Endothelial cell of umbilical vein (primary cell): ENCODE results near the gene LSM6. TPM values are rescaled to one million over a fixed set of nuclear protein-coding genes. Genes with fewer than 3 reads are reported as not detected.

ENCODE experiments used
- BruUV-seq: library from RNA; stranded (reverse); fragments of 400-500 nt; replicated peaks from 2 replicates; lab custom pipeline; 2021; lab: Mats Ljungman, UMichigan
- CTCF ChIA-PET: fragments of 300-600, 350-600 bp; sonication (Branson Sonifier 250); formaldehyde crosslinking; loops from one replicate; lab custom pipeline; 2021; ENCODE audit warnings: antibody characterized with exemption, inconsistent platforms; lab: Charles Lee
- POLR2A ChIA-PET: fragments of 300-600, 350-600 bp; sonication (Branson Sonifier 250); formaldehyde crosslinking; loops from one replicate; lab custom pipeline; 2021; ENCODE audit warnings: antibody characterized with exemption, inconsistent platforms; lab: Charles Lee
- DNase-seq: peaks from one replicate; pipeline ENCODE4 v3.0.0-alpha.2; 2011; ENCODE audit warnings: low read depth, low spot score
- FAIRE-seq: peaks from 2 replicates; lab custom pipeline; 2011; peaks lifted over from hg19 to GRCh38; lab: Jason Lieb, UNC
- H2AFZ ChIP-seq: 2 replicates; pipeline ENCODE4 v1.6.0; 2012; ENCODE audit warnings: low read depth, low read length, control low read depth, inconsistent platforms
- H3K27ac ChIP-seq: 2 replicates; pipeline ENCODE4 v1.5.1; 2011; ENCODE audit warnings: low read depth, mild to moderate bottlenecking, control low read depth, low read length, moderate library complexity; ENCODE audit not compliant: insufficient read depth
- H3K27me3 ChIP-seq, 2 experiments: 2 replicates each; pipeline versions ENCODE4 v1.6.0 to v1.6.1; 2011; ENCODE audit warnings: low read length in 2 of 2, mixed read lengths in 1 of 2; ENCODE audit not compliant: control insufficient read depth in 2 of 2, insufficient read depth in 2 of 2
- H3K36me3 ChIP-seq, 2 experiments: 2 replicates in 1 of 2; 3 replicates in 1 of 2; pipeline ENCODE4 v1.5.1; 2011; ENCODE audit warnings: low read length in 2 of 2, mild to moderate bottlenecking in 1 of 2, moderate library complexity in 1 of 2; ENCODE audit not compliant: control insufficient read depth in 2 of 2, insufficient read depth in 2 of 2; ENCODE audit errors: extremely low read depth in 1 of 2
- H3K4me1 ChIP-seq: 3 replicates; pipeline ENCODE4 v1.5.1; 2011; ENCODE audit warnings: mild to moderate bottlenecking, low read length; ENCODE audit not compliant: control insufficient read depth, insufficient read depth; ENCODE audit errors: extremely low read depth
- H3K4me2 ChIP-seq: 2 replicates; pipeline ENCODE4 v1.6.1; 2011; ENCODE audit warnings: low read length, control low read depth, mixed read lengths; ENCODE audit not compliant: insufficient read depth
- H3K4me3 ChIP-seq, 3 experiments: fragments of 200-600 bp in 1 of 3; sonication (generic), shearing (Covaris generic) in 1 of 3; replicated peaks in 1 of 3; 2 replicates each; pipeline ENCODE4 v1.5.1; 2011 to 2016; ENCODE audit warnings: control low read depth in 3 of 3, low read length in 3 of 3, mild to moderate bottlenecking in 2 of 3, inconsistent platforms in 1 of 3, low read depth in 1 of 3, moderate library complexity in 1 of 3; ENCODE audit not compliant: insufficient read depth in 1 of 3
- H3K79me2 ChIP-seq: 2 replicates; pipeline ENCODE4 v1.6.0; 2012; ENCODE audit warnings: low read length, inconsistent platforms; ENCODE audit not compliant: control insufficient read depth, insufficient read depth
- H3K9ac ChIP-seq: replicated peaks from 2 replicates; pipeline ENCODE3; 2011; ENCODE audit warnings: low read length, control low read depth; ENCODE audit not compliant: insufficient read depth; ENCODE audit errors: extremely low read depth
- H3K9me1 ChIP-seq: replicated peaks from 3 replicates; pipeline ENCODE4 v1.6.0; 2011; ENCODE audit warnings: mild to moderate bottlenecking, low read length; ENCODE audit not compliant: control insufficient read depth, insufficient read depth; ENCODE audit errors: extremely low read depth
- H3K9me3 ChIP-seq: replicated peaks from 2 replicates; pipeline ENCODE4 v1.5.1; 2012; ENCODE audit warnings: low read length, inconsistent platforms; ENCODE audit not compliant: control insufficient read depth, insufficient read depth
- H4K20me1 ChIP-seq: replicated peaks from 2 replicates; pipeline ENCODE3; 2011; ENCODE audit warnings: mild to moderate bottlenecking, low read length; ENCODE audit not compliant: control insufficient read depth, insufficient read depth; ENCODE audit errors: extremely low read depth
- CTCF ChIP-seq, 2 donors: IDR thresholded peaks; 1 replicate in 1 of 2; 2 replicates in 1 of 2; pipeline ENCODE4 v1.5.1; 2011; ENCODE audit warnings: low read length in 2 of 2, mild to moderate bottlenecking in 2 of 2, moderate library complexity in 2 of 2, control low read depth in 1 of 2, inconsistent platforms in 1 of 2, low read depth in 1 of 2; ENCODE audit not compliant: insufficient read depth in 1 of 2; ENCODE audit errors: extremely low read depth in 1 of 2
- FOS ChIP-seq: IDR thresholded peaks from 2 replicates; pipeline ENCODE4 v1.6.1; 2011; ENCODE audit warnings: mild to moderate bottlenecking, low read length, moderate library complexity, borderline replicate concordance; ENCODE audit not compliant: insufficient read depth
- GATA2 ChIP-seq: IDR thresholded peaks from 2 replicates; pipeline ENCODE4 v1.7.0; 2011; ENCODE audit warnings: low read depth, mild to moderate bottlenecking, moderate library complexity, mixed read lengths, low read length; ENCODE audit not compliant: insufficient read length, insufficient read depth
- MAX ChIP-seq: IDR thresholded peaks from 2 replicates; pipeline ENCODE4 v1.6.1; 2011; ENCODE audit not compliant: insufficient read depth, insufficient read length
- MYC ChIP-seq: IDR thresholded peaks from one replicate; pipeline ENCODE4 v1.6.1; 2011; ENCODE audit warnings: mild to moderate bottlenecking, low read depth, low read length
- POLR2A ChIP-seq: IDR thresholded peaks from 2 replicates; pipeline ENCODE4 v1.6.1; 2012; ENCODE audit warnings: low read depth, mild to moderate bottlenecking, control low read depth, low read length
- POLR2AphosphoS5 ChIP-seq: IDR thresholded peaks from 2 replicates; pipeline ENCODE4 v1.6.1; 2012; ENCODE audit warnings: low read depth, mild to moderate bottlenecking, control low read depth, low read length, moderate library complexity; ENCODE audit not compliant: insufficient read depth
- dilution Hi-C: fragments of 300-500 bp; cut with MboI; formaldehyde crosslinking; loops from one replicate; pipeline ENCODE4 v1.15.0; 2019; ENCODE audit warnings: low sequenced_read_pairs; ENCODE audit not compliant: extremely low pct_ligation_motif_present
- intact Hi-C: fragments of 100-400 bp; cut with micrococcal nuclease; formaldehyde crosslinking; loops from one replicate; pipeline ENCODE4 v1.10.0; 2022
- polyA plus RNA-seq, 4 experiments: library from polyadenylated mRNA; depleted of rRNA in 3 of 4; stranded (reverse) in 3 of 4; unstranded in 1 of 4; fragments of >200 nt; gene quantifications; 2 replicates each; pipeline versions ENCODE4 v1.2.1 to v1.2.3, GENCODE V29; 2011 to 2012; ENCODE audit warnings: missing spikeins in 1 of 4
- total RNA-seq: library from RNA; stranded (reverse); gene quantifications from 2 replicates; pipeline ENCODE4 v1.2.3, GENCODE V29; 2021

LSM6 gene
- total and polyA plus RNA-seq, 2 donors (not counting 3 experiments of a cell fraction or from before 2014, with no cell fraction given) = 20.3 to 43.1 TPM

GRCh38 chr4:146190456-146190855 is 14.9 kb downstream of the LSM6 start:
- intact Hi-C loops = no loop called here
- dilution Hi-C loops = no loop called here
- TF ChIP-seq GATA2 (no peak), CTCF (IDR thresholded peaks at IDR 0.05; ENCODE audit: extremely low read depth in 1 of 2, insufficient read depth in 1 of 2, low read depth in 1 of 2, low read length in 2 of 2) (no peak), FOS (no peak), POLR2A (no peak), POLR2AphosphoS5 (no peak)

GRCh38 chr4:146191766-146192458 is 16.4 kb downstream of the LSM6 start:
- dilution Hi-C loops (no loop called here), intact Hi-C loops (no loop called here)
- no TSS peak for BruUV-seq
- ChIA-PET POLR2A (no interaction called here), CTCF (no interaction called here)
- Histone ChIP-seq H3K9me1 (no peaks in the 10 kb centered on the region), H3K4me3 (no peak overlapping the region), H3K9ac (no peak overlapping the region), H2AFZ (no peak overlapping the region), H3K36me3 (peaks cover 9 to 15% of the 10 kb centered on the region in 2 experiments), H3K4me1 (no peaks in the 10 kb centered on the region), H3K79me2 (no peaks in the 10 kb centered on the region), H3K4me2 (no peak overlapping the region), H4K20me1 (no peaks in the 10 kb centered on the region), H3K27ac (no peak overlapping the region), H3K27me3 (no peaks in the 10 kb centered on the region), H3K9me3 (no peaks in the 10 kb centered on the region)
- FAIRE-seq (no peak), DNase-seq (no peak)
- no peak for TF ChIP-seq MAX
- TF ChIP-seq POLR2A = no peak
- no peak for TF ChIP-seq CTCF (IDR thresholded peaks at IDR 0.05; ENCODE audit: extremely low read depth in 1 of 2, insufficient read depth in 1 of 2, low read depth in 1 of 2, low read length in 2 of 2)
- TF ChIP-seq GATA2 = no peak
- TF ChIP-seq FOS = no peak
- TF ChIP-seq MYC = no peak

More at GRCh38 chr4:146190456-146190855, 14.9 kb downstream of the LSM6 start:
- CTCF ChIA-PET = no interaction called here
- Histone ChIP-seq H3K4me1 (no peaks in the 10 kb centered on the region), H3K27ac (no peak overlapping the region), H3K4me2 (no peak overlapping the region), H3K36me3 (peaks cover 9 to 17% of the 10 kb centered on the region in 2 experiments), H3K9me1 (no peaks in the 10 kb centered on the region), H3K27me3 (no peaks in the 10 kb centered on the region), H3K79me2 (no peaks in the 10 kb centered on the region), H2AFZ (no peak overlapping the region), H3K9me3 (no peaks in the 10 kb centered on the region), H3K9ac (no peak overlapping the region), H4K20me1 (no peaks in the 10 kb centered on the region), H3K4me3 (no peak overlapping the region)
- DNase-seq (no peak), FAIRE-seq (no peak)
- POLR2A ChIA-PET = no interaction called here
- BruUV-seq = no TSS peak
